Fibroblast of gingiva (primary cell): Measurements from ENCODE around the gene HLA-DRA.

Source experiments
- DNase-seq: peaks from one replicate; pipeline ENCODE4 v3.0.0-alpha.2; 2011; ENCODE audit warnings: low read depth

HLA-DRA gene

DNA sequence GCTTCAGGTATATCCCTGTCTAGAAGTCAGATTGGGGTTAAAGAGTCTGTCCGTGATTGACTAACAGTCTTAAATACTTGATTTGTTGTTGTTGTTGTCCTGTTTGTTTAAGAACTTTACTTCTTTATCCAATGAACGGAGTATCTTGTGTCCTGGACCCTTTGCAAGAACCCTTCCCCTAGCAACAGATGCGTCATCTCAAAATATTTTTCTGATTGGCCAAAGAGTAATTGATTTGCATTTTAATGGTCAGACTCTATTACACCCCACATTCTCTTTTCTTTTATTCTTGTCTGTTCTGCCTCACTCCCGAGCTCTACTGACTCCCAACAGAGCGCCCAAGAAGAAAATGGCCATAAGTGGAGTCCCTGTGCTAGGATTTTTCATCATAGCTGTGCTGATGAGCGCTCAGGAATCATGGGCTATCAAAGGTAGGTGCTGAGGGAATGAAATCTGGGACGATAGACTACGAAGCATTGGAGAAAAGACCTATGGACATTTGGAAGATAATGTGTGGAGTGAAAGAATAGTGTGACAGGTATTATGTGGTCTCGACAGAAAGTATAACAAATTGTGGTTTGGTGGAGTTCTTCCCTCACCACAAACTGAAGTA is at the start of gene HLA-DRA:
TSS of gene HLA-DRA (plus strand) at position 286 of the 613 bp plus-strand sequence. CDS start at position 350, 64 bp downstream.
- DNase-seq, result peak; percentile 22

DNA sequence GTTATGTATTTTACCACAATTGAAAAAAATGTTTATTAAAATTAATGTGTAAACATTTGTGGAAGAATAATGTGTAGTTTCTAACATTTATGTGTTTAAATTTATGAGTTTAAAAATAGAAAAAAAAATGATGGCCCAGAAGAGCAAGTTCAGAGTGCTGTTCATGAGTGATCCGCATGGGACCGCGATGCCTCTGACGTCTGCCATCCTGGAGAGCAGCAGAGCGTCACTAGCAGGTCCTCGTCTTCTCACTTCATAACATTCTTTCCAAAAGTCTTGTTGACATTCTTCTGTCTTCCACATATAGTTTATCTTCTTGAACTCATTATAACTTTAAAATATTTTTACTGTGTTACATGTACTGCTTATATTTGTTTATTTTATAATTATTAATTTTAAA is 48.2 kb upstream of the HLA-DRA start:
- DNase-seq, result no peak

DNA sequence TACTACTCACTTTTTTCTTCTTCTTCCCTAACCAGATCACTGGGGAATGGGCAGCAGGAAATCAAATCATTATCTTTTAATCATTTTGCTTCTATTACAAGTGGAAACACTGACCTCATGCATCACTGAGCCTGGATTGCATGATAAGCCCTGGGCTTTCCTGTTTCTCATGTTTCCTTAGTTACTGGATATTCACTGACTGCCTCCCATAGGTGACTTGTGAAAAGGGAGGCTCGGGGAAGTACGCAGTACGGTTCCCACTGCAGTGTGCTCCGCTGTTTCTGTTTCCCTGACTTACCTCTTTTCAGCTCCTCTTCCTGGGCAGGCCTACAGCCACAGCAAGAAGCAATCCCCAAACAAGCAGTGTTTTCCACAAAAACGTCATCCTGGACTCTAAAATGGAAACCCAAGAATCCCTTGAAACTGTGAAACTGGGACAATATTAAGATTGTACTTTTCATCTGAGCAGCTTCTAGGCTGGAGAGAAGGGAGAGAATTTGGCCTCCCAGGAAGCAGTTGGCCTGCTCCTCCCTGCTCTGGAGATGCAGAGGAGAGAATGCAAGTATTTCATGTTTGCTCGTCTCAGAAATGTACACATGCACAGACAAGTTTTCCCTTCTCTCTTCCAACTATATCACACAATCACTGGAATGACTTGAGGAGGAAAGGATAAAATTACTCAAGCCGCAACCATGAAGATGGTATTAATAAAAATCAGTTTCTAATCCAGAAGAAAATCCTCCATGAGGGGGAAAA is 45.8 kb upstream of the HLA-DRA start:
- DNase-seq, result peak; percentile 13

DNA sequence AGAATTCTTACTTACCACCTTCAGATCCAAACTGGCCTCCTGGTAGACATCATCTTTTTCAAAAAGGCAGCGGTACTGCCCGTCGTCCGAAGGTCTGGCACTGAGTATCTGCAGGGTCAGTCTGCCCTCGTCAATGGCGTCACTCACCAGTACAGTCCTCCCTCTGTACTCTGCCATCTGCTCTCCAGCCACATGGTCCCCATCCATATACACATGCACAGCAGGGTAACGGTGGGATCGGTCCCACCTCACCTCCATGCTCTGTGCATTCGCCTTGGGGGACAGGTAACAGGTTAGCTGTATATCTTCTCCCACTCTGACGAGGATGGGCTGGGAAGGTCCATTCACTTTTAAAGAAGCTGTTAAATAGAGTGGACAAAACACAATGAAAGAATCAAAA is 43.7 kb upstream of the HLA-DRA start:
- no peak for DNase-seq

DNA sequence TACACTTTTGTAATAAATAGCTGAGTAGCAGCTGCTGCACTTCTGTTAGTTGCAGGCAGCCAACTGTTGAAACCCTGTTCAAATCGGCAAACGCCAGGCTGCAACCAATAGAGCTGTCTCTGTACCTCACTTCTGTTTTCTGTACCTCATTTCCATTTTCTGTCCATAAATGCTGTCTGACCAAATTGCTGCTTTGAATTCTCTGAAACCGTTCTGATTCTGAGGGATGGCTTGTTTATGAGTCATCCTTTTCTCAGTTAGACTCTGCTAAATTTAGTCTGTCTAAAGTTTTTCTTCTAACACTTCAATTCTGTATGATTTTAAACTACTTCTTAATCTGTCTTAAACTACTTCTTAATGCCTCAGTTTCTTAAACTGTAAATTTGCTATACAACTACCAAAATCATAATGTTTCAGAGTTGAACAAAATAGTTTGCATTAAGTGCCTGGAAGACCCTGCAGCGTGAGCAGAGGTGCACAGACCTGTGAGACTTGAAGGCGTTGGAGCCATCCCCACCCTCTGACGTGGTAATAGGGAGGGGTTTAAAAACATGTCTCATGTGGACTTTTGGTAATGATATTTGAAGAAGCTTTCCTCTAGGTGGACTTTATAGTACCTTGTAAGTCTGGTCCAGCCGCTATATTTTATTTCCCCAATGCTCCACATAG is 42.3 kb upstream of the HLA-DRA start:
- no peak for DNase-seq

DNA sequence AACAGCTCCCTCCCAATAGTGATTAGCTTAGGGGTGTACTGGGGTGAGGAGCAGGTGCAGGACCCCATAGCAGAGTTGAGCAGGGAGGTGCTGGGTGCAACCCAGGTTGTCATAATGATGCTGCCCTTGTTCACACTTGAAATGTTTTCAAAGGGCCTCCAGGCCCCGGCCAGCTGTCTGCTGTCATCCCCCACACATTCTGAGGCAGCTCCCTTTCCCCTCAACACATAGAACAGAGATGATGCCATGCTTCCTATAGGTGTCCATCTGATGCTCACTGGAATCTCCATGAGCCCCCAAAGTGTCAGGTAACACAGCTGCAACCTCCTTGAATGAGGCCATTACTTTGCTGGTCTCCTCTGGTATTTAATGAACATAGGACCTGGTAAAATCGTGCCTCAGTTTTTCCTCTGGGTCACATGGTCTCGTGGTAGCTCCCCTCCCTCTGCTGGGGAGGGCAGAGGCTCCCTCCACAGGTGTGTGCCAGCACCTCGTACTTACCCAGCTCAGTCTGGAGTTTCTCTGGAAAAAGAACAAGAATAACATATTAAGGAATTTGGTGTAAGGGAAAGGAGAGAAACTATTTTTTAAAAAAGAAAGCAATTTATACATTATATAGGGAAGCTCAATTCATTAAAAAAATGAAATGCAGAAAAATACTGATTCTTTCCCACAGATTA is 38.3 kb upstream of the HLA-DRA start:
- no peak for DNase-seq

DNA sequence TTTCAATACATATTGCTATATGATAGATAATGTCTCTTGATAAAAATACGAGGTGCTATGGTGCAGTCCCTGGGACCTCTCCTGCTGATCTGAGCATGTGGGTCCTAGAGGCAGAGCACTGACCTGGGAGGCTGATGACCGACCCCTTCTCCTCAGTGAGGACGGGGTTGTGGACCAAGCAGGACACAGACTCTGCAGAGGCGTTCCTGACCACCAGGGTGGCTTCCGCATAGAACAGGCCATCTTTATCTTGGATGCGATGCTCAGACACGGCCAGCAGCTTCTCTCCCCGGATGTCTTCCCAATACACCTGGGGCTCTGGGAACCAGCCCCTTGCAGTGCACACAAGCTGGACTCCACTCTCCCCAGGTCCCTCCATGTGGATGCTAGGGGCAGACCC is 36.9 kb upstream of the HLA-DRA start:
- DNase-seq, result no peak

DNA sequence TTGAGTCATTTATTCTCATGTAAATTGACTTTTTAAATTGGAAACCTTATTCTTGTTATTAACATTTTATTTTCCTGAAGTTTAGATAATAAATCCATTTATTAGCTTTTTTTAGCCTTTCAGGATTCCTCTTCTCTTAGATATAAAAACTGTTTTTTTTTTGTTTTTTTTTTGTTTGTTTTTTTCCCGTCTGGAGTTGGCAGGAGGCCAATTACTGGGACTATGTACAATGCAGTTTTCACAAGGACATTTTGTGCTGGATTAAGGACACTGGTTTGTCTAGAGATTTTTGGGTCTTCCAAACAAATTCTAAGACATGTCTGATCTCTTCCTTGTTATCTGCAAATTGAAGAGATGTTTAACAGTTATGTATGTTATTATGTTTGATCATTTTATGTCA is 34.0 kb upstream of the HLA-DRA start:
- DNase-seq, result no peak

DNA sequence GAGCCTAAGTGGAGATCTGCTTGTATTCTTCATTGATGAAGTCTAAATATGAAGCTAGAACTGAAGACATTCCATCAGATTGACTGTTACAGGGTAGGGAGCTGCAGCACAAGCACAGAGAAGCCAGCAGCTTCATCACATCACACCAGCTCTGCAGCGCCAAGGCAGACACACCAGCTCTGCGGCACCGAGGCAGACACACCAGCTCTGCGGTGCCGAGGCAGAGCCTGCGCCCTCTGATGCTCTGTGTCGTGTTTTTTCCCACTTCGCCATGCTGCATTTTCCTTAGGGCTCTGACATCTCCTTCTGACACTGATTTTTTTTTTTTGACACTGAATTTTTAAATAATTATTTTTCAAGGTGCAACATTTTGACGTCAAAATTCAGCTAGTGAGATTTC is 33.5 kb upstream of the HLA-DRA start:
- no peak for DNase-seq

DNA sequence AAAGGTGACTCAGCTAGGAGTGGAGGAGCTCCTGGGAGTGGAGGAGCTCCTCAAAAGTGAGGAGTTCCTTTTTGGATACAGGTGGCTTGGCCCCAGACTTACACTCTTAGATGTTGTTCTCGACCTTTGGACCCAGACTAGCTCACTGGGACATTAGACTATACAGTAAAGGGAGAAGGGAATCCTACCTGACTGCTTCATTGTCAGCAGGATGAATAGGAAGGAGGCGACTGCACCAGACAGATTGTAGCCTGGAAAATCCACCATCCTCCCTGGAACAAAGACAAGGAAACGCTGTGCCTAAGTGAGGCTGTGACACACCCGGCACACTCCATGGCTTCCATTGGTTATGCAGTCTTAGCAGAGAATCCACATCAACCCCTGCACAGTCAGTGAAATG is 32.8 kb upstream of the HLA-DRA start, which contains the start of gene BTNL2:
TSS of gene BTNL2 (minus strand) at position 325 of the 400 bp plus-strand sequence. CDS start at position 267, 58 bp downstream.
- DNase-seq, result no peak

DNA sequence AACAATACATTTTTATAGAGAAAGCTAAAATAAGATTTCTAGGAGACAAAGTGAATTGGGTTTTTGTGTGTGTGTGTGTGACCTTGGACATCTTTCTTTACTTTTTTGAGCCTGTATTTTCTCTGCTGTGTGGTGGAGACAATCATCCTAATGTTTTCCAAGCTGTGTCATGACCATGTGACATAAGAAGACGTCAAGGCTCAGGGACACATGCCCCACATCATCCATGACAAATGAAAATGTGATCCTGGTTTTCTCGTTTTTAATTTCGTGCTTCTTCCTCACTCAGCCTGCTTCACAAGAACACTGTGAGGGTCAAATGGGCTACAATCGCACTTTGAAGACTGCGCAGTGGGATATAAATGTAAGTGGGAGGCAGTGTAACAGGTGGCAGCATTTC is 28.8 kb upstream of the HLA-DRA start:
- no peak for DNase-seq

DNA sequence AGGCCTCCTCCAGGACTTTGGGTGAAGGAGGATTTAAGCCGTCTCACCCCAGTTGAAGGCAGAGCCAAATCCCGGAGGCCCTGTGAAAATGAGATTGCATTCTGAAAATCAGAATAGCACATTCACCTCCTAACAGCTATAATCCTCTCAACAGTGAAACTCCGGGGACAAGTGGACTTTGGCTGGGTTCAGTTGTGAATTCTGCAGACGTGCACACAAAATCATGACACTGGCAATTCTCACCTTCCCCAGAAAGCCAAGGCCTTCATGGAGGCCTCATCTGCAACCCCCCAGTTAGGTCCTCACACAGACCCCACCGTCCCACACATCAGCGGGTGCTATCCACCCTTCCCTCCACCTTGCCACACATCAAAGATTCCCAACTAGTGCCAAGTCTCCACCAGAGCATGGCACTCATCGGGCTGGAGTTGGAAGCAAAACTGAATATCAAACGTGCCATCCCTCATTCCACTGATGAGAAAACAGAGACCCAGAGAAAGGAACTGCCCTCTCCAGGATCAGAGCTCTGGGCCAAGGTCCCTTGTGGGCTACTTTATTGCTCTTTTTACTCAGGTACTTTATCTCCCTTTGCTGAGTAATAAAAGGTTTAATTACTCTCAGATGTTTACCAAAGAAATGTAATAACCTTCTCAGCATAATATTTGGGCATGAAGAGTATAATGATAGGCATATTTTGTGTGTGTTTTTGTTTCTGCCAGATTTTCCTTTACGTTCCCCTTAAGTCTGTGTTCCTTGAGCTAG is 27.9 kb upstream of the HLA-DRA start:
- DNase-seq, result no peak

DNA sequence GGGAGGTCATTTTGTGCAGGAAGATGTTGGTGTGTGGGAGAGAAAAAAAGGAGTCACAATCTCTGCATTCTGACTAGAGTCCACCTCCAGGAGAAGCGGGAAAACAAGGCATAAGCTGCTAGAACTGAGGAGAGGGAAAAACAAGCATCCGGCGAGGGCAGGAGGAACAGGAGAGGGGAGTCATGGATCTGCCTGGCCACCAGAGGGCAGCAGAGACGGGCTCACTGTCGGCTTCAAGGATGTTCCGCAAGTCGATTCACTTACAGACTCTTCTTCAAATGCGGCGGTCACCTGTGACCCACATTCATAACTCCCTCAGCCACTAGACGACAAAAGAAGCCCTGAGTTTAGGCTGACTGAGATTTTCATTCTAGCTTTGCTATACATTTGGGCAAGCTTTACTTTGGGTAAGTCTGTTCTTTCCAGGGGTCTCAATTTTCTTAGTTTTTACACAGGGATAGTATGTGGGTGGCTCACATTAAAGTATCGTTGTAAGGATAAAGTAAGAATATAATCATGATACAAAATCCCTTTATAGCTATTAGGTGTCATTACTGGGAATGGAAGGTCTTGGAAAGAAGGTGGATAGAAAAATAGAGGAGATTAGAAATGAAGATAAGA is 26.1 kb upstream of the HLA-DRA start:
- DNase-seq, result peak; percentile 60

DNA sequence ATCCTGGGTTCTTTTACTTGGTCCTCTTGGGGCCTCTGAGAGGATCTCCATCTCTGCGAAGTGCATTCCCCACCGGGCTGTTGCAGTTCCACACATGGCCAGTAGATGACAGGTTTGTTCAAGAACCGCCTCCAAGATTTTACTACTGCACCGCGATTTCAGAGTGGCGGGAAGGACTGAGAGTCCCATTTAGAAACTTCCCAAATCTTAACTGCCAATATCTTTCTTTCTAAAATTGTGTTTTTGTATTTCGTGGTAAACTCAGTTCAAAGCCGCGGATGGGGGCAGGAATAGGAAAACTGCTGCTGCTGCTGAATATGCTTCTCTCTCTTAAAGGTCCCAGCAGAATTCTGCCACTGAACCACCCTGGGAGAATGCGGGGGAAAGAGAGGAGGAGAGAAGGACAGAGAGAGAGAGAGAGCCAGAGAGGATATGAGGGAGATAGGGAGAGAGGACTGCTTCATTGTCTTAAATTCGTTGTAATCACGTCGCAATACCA is 24.1 kb upstream of the HLA-DRA start:
- DNase-seq, result peak; percentile 52

DNA sequence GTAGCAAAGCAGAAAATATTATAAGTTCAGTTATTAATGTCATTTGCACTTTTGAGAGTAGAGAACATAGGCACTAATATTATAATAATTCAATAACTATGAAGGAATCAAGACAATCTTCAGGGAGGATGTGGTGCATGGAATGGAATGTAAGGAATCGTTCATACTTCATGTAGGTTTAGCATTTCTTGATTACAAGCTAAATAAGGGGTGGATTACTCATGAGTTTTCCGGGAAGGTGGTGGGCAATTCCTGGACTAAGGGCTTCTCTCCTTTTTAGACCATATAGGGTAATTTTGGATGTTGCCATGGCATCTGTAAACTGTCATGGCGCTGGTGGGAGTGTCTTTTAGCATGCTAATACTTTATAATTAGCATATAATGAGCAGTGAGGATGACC is 23.7 kb upstream of the HLA-DRA start:
- no peak for DNase-seq

DNA sequence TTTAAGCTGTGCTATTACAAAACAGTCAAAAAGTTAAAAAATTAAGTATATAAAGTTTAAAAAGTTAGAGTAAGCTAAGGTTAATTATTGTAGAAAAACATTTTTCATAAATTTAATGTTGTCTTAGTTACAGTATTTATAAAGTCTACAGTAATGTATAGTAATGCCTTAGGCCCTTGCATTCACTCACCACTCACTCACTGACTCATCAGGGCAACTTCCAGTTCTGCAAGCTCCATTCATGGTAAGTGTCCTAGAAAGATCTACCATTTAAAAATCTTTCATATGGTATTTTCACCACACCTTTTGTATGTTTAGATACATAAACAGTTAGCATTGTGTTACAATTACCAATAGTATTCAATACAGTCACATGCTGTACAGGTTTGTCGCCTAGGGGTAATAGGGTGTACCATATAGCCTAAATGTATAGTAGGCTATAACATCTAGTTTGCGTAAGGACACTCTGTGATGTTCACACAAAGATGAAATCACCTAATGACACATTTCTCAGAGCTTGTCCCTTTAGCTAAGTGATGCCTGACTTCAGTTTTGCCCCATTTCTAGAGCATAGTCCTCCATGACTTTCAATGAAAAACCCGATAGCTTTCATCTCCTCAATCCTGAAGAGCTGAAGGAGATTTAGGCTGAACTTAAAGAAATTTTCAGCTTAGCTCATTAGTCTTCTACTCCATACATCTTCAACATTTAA is 14.9 kb upstream of the HLA-DRA start:
- DNase-seq, result no peak

DNA sequence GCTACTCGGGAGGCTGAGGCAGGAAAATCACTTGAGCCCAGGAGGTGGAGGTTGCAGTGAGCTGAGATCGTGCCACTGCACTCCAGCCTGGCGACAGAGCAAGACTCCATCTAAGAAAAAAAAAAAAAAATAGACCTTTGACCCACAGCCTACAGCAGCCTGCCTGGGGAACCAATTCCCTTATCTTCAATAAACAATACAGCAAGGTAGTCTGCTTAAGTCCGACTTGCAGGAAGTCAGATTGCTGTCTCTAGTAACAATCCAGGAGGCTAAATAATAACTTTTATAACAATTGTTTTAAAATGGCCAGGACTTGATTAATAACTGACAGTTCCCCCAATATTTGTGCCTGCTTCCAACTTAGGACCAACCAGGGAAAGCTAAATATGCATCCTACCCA is 13.3 kb upstream of the HLA-DRA start:
- no peak for DNase-seq

DNA sequence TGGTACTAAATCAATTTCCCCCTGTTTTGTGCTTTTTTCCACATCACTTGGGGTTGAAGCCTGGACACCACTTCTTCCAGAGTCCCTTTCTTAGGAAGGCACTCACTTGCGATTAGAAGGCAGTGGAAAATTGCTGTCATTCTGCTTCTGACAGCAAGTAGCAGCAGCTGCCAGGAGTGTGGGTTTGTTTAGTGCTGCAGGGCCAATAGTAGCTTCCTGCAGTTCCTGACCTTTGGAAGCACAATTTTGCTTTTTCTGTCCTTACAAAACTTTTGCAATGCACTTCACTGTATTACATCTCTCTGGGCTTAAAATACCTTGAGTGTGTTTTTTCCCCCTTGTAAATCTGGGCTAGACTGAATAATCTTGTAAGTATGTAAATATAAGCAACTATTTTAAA is 12.5 kb upstream of the HLA-DRA start:
- DNase-seq, result no peak

DNA sequence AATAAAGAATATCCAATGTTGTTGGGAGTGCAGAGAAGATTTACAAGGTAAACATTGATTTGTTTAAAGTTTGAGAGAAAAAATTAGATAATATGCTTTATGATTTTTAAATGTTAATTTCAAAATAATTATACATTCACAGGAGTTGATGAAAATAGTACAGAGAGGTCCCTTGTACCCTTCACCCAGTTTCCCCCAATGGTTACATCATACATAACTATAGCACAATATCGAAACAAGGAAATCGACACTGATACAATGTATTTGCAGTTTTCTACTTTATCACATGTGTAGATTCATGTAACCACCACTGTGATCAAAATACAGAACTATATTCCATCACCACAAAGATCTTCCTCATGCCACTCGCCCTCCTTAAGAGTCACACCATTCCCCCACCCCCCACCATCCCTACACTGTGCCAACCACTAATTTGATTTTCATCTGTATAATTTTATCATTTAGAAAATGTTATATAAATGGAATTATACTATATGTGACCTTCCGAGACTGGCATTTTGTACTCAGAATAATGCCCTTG is 11.7 kb upstream of the HLA-DRA start:
- no peak for DNase-seq

DNA sequence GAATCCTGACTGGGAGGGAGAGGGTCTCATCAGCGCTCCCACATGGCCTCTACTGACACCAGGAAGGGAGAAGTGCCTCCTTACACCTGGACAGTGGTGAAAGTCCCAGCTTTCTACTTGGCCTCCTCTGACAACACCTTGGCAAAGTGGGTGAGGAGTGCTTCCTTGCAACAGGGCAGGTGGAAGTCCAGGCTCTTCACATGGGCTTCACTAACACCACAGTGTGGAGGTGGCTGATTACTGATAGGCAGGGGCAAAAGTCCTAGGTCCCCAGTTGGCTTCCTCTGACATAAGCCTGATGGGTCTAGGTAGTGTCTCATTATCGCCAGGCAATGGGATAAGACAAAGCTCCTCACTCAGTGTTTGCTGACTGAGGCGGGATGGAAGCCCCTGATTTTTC is 9.5 kb upstream of the HLA-DRA start:
- no peak for DNase-seq
